GM19468 (cell line): ENCODE data around the gene NLGN2.

Experiments
- ATAC-seq: cut with Tn5 transposase; IDR thresholded peaks from one replicate; pipeline ENCODE4 v1.9.1; 2021; ENCODE audit warnings: mild to moderate bottlenecking, moderate library complexity, moderate number of reproducible peaks; ENCODE audit not compliant: unreplicated experiment; ENCODE audit errors: extremely low read depth

NLGN2 gene

GRCh38 chr17:7411427-7411750, 3.7 kb downstream of the NLGN2 start:
- ATAC-seq, result no peak

DNA sequence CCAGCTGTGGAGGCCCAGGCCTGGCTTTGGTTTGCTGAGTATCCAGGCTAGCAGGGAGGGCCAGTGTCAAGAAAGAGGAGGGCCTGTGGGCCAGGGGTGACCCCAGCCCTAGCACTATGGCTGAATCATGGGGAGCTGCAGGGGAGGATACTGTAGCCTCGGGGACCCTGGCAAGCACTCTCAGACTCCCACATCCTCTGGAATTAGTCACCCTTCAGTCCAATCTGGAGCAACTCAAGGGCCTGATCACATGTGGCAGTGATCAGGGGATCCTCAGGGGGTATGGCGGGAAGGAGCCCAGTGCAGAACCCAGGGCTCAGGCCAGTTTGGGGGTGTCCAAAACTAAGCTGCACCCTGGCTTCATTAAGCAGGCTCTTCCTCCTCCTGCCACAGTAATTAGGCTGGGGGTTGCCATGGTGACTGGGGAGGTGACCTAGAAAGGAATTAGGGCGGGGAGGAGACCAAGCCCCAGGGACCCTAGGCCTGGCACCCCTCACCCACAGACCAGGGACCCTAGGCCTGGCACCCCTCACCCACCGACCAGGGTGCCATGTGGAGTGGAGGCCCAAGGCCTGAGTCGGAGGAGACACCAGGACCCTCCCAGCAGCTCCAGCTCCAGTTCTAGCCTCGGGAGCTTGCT, 5.8 kb downstream of the NLGN2 start:
- no peak for ATAC-seq

DNA sequence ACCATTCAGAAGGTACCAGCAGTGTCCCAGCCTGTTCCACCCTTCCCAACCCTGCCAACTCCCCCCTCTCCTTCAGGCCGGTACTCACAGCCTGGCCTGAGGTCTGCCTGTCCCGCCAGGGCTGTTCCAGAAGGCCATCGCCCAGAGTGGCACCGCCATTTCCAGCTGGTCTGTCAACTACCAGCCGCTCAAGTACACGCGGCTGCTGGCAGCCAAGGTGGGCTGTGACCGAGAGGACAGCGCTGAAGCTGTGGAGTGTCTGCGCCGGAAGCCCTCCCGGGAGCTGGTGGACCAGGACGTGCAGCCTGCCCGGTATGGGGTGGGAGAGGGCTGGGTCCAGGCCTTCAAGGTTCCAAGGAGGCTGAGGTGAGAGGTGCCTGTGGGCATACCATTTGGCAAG, 7.2 kb downstream of the NLGN2 start:
- ATAC-seq, result no peak

DNA sequence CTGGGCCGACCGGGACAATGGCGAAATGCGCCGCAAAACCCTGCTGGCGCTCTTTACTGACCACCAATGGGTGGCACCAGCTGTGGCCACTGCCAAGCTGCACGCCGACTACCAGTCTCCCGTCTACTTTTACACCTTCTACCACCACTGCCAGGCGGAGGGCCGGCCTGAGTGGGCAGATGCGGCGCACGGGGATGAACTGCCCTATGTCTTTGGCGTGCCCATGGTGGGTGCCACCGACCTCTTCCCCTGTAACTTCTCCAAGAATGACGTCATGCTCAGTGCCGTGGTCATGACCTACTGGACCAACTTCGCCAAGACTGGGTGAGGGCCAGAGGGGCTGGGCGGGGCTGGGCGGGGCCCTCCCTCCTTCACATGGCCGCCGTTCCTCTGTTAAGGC, 8.1 kb downstream of the NLGN2 start:
- ATAC-seq, result no peak

- no peak for ATAC-seq
These were observed 8.7 kb downstream of the NLGN2 start for GRCh38 chr17:7416323-7416722.

DNA sequence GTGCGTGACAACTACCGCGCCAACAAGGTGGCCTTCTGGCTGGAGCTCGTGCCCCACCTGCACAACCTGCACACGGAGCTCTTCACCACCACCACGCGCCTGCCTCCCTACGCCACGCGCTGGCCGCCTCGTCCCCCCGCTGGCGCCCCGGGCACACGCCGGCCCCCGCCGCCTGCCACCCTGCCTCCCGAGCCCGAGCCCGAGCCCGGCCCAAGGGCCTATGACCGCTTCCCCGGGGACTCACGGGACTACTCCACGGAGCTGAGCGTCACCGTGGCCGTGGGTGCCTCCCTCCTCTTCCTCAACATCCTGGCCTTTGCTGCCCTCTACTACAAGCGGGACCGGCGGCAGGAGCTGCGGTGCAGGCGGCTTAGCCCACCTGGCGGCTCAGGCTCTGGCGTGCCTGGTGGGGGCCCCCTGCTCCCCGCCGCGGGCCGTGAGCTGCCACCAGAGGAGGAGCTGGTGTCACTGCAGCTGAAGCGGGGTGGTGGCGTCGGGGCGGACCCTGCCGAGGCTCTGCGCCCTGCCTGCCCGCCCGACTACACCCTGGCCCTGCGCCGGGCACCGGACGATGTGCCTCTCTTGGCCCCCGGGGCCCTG, 9.5 kb downstream of the NLGN2 start:
- no peak for ATAC-seq

GRCh38 chr17:7418472-7419152, 11.0 kb downstream of the NLGN2 start:
- no peak for ATAC-seq

DNA sequence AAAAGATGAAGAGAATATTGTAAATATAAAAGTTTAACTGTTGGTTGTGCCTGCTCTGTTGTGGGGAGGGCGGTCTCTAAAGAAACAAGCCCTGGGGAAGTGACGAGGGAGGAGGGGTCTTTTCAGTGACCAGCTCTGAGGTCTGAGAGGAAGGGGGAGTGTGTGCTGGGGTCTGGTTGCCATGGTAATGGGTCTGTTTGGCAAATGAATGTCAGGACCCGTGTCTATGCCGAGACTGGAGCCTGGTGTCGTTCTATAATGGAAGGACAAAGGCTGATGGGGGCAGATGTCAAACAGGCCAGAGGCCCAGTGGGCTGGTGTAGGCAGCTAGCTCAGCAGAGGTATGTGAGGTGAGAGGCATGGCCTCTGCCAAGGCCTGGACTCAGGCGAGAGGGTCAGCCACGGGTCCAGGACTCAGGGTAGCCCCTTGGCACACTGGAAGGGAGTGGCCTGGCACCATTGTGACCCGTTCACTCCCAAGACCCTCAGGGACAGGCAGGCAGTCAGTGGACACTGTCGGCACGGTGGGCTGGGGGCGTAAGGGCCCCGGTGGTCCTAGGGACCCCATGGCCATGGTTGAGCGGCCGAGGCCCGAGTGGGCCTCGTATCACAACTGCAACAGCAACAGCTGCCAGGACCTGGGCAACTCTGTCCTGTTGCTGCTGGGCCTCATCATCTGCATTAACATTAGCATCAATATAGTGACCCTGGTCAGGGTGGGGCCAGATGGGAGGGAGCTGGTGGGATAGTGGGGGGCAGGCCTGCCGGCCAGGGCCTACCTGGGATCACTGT, 12.4 kb downstream of the NLGN2 start, which contains the start of gene SPEM1:
TSS of gene SPEM1 (plus strand) at position 506 of the 792 bp plus-strand sequence. CDS start at position 567, 61 bp downstream.
- ATAC-seq, result no peak

GRCh38 chr17:7421186-7421585, 13.5 kb downstream of the NLGN2 start:
- no peak for ATAC-seq

- ATAC-seq, result no peak
These were observed 16.0 kb downstream of the NLGN2 start for GRCh38 chr17:7423679-7424078.

DNA sequence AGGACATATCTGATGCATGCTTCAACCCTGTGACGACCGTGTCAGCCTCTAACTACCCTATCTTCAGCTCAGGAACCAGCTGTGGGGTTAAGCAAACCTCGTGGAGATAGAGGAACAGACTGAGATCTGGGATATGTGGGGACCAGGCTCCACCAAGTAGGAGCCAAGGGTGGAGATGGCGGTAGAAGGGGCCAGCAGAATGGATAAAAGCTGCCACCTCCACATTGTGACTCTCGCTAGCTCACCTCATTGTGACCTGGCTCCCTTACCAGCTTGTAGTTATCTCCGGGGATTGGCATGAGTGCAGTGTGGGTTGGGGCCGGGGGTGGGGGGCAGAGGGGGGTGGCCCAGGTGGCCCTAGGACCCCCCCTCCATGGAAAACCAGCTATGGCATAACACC, 17.7 kb downstream of the NLGN2 start, which contains the start of gene SPEM2:
TSS of gene SPEM2 (plus strand) at position 301 of the 400 bp plus-strand sequence. CDS start at position 374, 73 bp downstream.
- no peak for ATAC-seq

DNA sequence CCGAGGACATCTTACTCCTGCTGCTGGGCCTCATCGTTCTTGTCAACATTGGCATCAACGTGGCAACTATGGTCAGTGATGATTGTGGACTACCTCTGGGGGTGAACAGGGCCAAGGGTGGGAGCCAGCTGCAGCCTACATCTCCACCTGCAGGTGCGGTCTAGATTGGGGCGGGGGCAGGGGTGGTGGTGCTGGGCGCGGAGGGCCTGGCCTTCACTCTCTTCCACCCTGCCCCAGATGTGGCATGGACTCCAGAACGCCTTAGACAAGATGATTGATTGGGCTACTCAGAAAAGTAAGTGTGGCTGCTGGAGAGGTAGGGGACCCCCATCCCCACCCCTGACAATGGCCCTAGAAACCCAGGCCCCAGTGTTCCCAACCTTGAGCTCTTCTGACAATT, 18.1 kb downstream of the NLGN2 start:
- no peak for ATAC-seq

DNA sequence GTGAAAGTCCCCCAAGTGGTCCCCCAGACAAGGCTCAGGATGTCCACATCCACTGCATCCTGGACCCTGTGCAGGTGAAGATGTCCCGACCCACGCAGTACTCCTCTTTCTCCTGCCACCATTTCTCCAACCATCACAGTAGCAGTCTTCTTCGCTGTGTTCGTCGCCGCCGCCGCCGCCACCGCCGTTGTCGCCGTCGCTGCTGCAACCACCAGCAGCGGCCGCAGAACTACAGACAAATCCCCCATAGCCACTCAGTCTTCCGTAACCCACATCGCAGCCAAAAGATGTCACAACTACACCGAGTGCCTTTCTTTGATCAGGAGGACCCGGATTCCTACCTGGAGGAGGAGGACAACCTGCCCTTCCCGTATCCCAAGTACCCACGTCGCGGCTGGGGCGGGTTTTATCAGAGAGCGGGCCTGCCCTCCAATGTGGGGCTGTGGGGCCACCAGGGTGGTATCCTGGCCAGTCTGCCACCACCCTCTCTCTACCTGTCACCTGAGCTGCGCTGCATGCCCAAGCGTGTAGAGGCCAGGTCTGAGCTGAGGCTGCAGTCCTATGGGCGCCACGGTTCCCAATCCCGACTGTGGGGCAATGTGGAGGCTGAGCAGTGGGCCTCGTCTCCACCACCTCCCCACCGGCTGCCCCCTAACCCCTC, 18.7 kb downstream of the NLGN2 start:
- ATAC-seq, result no peak

- ATAC-seq, result no peak
These were observed 19.3 kb downstream of the NLGN2 start for GRCh38 chr17:7426896-7427489.

GRCh38 chr17:7427549-7427948, 19.9 kb downstream of the NLGN2 start:
- ATAC-seq, result no peak

GRCh38 chr17:7428557-7428956, 20.9 kb downstream of the NLGN2 start, which contains the start of gene SPEM3:
SPEM3 (plus strand) TSS chr17:7428857; CDS start chr17:7428903, 46 bp downstream.
- ATAC-seq, result no peak

GRCh38 chr17:7429722-7430121, 22.1 kb downstream of the NLGN2 start:
- no peak for ATAC-seq

- ATAC-seq, result no peak
These were observed 23.6 kb downstream of the NLGN2 start for GRCh38 chr17:7431231-7431630.

DNA sequence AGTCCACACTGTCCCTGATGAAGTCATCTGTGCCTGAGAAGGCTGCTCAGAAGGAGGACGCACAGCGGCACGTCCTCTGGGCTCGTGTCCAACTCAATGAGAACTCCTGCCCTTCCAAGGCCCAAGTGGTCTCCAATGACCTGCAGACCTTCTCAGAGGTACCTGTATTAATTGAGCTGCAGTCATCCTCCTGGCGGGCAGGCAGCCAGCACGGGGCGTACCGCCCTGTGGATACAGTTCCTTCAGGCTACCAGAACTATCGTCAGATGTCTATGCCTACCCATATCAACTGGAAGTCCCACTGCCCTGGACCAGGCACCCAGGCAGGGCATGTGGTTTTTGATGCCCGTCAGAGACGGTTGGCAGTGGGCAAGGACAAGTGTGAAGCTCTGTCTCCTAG, 24.7 kb downstream of the NLGN2 start:
- no peak for ATAC-seq
